ENCODE results near the gene PRAC2. TPM values are rescaled to one million over a fixed set of nuclear protein-coding genes. Genes with fewer than 3 reads are reported as not detected.

Gene PRAC2
- total and polyA plus RNA-seq, 11 donors, result not detected

DNA sequence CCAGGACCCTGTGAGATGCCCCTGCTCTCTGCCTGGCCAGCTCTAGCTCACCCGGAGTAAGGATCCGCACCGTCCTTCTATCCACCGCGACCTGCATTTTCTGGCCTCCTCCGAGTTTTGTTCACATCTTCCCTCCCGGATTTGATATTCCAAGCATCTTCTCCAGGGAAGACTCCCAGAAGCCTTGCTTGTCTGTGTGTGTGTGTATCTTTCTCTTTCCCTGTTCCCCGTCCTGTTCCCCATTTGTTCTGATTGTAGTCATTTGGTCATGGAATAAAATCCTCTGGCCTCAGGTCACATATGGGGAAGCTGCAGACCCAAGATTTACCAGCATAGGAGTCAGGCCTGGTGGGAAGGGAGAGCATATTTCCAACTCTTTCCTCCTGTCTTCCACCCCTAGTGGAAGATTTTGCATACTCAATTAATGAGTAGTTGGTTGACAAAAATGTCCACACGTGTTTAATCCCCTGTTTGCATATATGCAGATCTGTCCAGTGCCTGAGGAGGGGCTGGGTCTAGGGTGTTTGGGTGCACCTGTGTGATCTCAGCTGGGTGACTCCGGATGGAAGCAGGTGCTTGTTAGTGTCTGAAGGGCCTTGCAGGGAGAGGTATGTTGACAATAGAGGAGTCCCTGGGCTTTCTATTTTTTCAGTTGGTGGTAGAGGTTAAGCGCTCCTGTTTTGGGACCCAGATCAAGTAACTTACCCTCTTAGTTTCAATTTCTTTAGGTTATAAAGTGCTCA is 2.5 kb upstream of the PRAC2 start:
- Histone ChIP-seq H3K36me3 (no peaks in the 10 kb centered on the region), H3K4me3 (no peak overlapping the region), H3K4me1 (peaks cover 0 to 37% (median 13%) of the 10 kb centered on the region in 12 donors), H3K27me3 (peaks cover 79 to 100% (median 100%) of the 10 kb centered on the region in 9 donors), H3K27ac (no peak overlapping the region), H3K9me3 (no peaks in the 10 kb centered on the region)
- WGBS, 4 donors, result 16 to 29% (median 19%) methylated on average over 11 of the region's 11 CpGs
- no peak for DNase-seq
- no peak for ATAC-seq
- intact Hi-C loops (cut with DNase I), result loop anchor here in 5 of 10 donors (5.0 to 10.0 kb wide), 4 partner anchors 72 to 284 kb away; no protein-coding TSS in a partner anchor
- no peak for TF ChIP-seq POLR2A (IDR thresholded peaks at IDR 0.05)
- TF ChIP-seq, protein P1, sequence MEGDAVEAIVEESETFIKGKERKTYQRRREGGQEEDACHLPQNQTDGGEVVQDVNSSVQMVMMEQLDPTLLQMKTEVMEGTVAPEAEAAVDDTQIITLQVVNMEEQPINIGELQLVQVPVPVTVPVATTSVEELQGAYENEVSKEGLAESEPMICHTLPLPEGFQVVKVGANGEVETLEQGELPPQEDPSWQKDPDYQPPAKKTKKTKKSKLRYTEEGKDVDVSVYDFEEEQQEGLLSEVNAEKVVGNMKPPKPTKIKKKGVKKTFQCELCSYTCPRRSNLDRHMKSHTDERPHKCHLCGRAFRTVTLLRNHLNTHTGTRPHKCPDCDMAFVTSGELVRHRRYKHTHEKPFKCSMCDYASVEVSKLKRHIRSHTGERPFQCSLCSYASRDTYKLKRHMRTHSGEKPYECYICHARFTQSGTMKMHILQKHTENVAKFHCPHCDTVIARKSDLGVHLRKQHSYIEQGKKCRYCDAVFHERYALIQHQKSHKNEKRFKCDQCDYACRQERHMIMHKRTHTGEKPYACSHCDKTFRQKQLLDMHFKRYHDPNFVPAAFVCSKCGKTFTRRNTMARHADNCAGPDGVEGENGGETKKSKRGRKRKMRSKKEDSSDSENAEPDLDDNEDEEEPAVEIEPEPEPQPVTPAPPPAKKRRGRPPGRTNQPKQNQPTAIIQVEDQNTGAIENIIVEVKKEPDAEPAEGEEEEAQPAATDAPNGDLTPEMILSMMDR (IDR thresholded peaks at IDR 0.05), result no peak

DNA sequence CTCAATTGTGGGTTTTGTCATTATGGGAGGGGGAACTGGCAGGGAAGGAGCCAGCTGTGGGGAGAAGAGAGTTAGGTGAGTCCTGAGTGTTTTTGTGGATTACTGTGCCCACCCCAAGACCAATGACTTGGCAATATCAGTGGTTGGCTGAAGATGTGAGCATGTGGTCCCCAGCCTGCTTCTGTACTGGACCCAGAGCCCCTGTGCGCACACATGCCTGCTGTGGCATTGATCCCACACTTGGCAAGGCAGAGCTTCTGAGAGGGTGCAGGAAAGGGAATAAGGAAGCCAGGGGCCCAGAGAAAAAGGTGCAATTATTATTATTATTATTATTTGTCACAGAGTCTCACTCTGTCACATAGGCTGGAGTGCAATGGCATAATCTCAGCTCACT is 2.0 kb upstream of the PRAC2 start:
- Histone ChIP-seq H3K27ac (no peak overlapping the region), H3K9me3 (no peaks in the 10 kb centered on the region), H3K36me3 (no peaks in the 10 kb centered on the region), H3K4me3 (no peak overlapping the region), H3K27me3 (peaks cover 78 to 100% (median 100%) of the 10 kb centered on the region in 9 donors), H3K4me1 (peaks cover 0 to 38% (median 13%) of the 10 kb centered on the region in 12 donors)
- ATAC-seq (no peak), DNase-seq (no peak)
- TF ChIP-seq, protein P1 (IDR thresholded peaks at IDR 0.05), result no peak
- intact Hi-C loops (cut with DNase I), result loop anchor here in 5 of 10 donors (5.0 to 10.0 kb wide), 4 partner anchors 71 to 284 kb away; no protein-coding TSS in a partner anchor
- WGBS, 4 donors, result 45 to 85% (median 73%) methylated on average over 1 of the region's 1 CpG

DNA sequence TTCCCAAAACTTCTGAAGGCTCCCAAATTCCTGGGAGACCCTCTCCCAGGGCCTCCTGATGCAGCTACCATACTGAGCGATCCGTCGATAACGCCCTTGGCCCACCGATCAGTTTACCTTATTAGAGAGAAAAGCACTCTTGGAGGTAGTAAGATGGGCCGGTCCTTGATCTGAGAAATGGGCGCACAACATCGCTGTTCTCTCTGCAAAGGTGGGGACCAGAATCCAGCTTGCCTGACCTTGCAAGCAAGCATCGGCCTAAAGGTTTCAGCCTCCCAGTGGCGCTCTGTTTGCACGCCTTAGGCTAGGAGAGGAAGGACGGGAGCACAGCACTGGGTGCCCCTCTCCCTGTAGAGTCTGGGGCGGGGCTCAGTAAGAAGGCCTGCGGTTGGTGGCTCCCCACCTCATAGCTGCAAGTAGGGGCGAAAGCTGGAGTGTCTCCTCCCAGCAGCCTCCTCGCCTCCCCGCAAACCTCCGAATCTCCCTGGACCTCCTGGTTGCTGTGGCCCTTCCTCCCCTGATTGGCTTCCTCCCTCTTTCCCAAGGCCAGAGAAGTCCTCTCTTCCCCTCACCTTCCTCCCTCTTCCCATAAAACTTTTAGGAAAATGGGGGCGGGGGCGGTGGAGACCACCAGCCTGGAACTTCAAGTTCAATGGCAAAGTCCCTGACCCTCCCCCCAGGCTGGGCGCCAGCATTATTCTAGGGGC is 631 bp upstream of the PRAC2 start, which contains the start of gene PRAC1:
Gene PRAC1, minus strand, starts transcription at position 318 of the 707 bp plus-strand sequence. Its CDS starts 126 bp downstream, at position 192.
- 5 to 9% (median 7%) methylated on average over 19 to 21 of the region's 21 CpGs for WGBS, 4 donors
- H3K4me1 ChIP-seq, result peaks cover 0 to 38% (median 13%) of the 10 kb centered on the region in 12 donors
- H3K4me3 ChIP-seq, result peak within 1 kb of the TSS in 1 of 12 donors; percentile 36
- H3K27ac ChIP-seq, result no peak within 1 kb of the TSS
- H3K9me3 ChIP-seq, result no peaks in the 10 kb centered on the region
- peaks cover 80 to 100% (median 100%) of the 10 kb centered on the region in 9 donors for H3K27me3 ChIP-seq
- H3K36me3 ChIP-seq, result no peaks in the 10 kb centered on the region
- no peak for TF ChIP-seq POLR2A (IDR thresholded peaks at IDR 0.05)
- TF ChIP-seq, protein P1 (IDR thresholded peaks at IDR 0.05), result no peak
- DNase-seq (no peak), ATAC-seq (no peak)
- intact Hi-C loops (cut with DNase I), result loop anchor here in 5 of 10 donors (5.0 to 10.0 kb wide), 4 partner anchors 70 to 282 kb away; no protein-coding TSS in a partner anchor
